ENCODE measurements around the gene SEPTIN3. TPM values are rescaled to one million over a fixed set of nuclear protein-coding genes. Genes with fewer than 3 reads are reported as not detected.
A peak's percentile ranks its signal among the peaks of the same experiment; 100 is the strongest.

The SEPTIN3 gene
- total and polyA plus RNA-seq, 5 donors = 0.09 to 0.39 (median 0.14) TPM

- DNase-seq (no peak), ATAC-seq (no peak)
- intact Hi-C loops (cut with DNase I) = no loop called here
- H3K4me3 ChIP-seq (ENCODE audit: low read length) = no peak overlapping the region
- H3K9me3 ChIP-seq (ENCODE audit: control insufficient read depth, low read length) = no peaks in the 10 kb centered on the region
- no peaks in the 10 kb centered on the region for H3K27me3 ChIP-seq (ENCODE audit: control insufficient read depth, insufficient read depth)
- WGBS = 79% methylated on average over 9 of the region's 9 CpGs
- no peak overlapping the region for H3K27ac ChIP-seq (ENCODE audit: low read length)
- H3K4me1 ChIP-seq (ENCODE audit: control insufficient read depth, insufficient read depth, low read length) = peaks cover 3% of the 10 kb centered on the region
Measured at GRCh38 chr22:41979423-41980250, 10.4 kb downstream of the SEPTIN3 start.

- ATAC-seq = no peak
- WGBS = 56% methylated on average over 5 of the region's 5 CpGs
- intact Hi-C loops (cut with DNase I) = no loop called here
Measured at GRCh38 chr22:41982865-41983264, 13.6 kb downstream of the SEPTIN3 start.

GRCh38 chr22:41983513-41984405 is 14.5 kb downstream of the SEPTIN3 start:
- Histone ChIP-seq H3K4me1 (ENCODE audit: control insufficient read depth, insufficient read depth, low read length) (no peaks in the 10 kb centered on the region), H3K4me3 (ENCODE audit: low read length) (no peak overlapping the region), H3K27me3 (ENCODE audit: control insufficient read depth, insufficient read depth) (no peaks in the 10 kb centered on the region), H3K9me3 (ENCODE audit: control insufficient read depth, low read length) (no peaks in the 10 kb centered on the region), H3K27ac (ENCODE audit: low read length) (no peak overlapping the region)
- peak; percentile 20 to 34 for ATAC-seq
- WGBS = 69% methylated on average over 6 of the region's 6 CpGs
- no peak for DNase-seq
- intact Hi-C loops (cut with DNase I) = no loop called here

More at GRCh38 chr22:41982865-41983264, 13.6 kb downstream of the SEPTIN3 start:
- Histone ChIP-seq H3K27me3 (ENCODE audit: control insufficient read depth, insufficient read depth) (no peaks in the 10 kb centered on the region), H3K9me3 (ENCODE audit: control insufficient read depth, low read length) (no peaks in the 10 kb centered on the region), H3K4me1 (ENCODE audit: control insufficient read depth, insufficient read depth, low read length) (no peaks in the 10 kb centered on the region), H3K27ac (ENCODE audit: low read length) (no peak overlapping the region), H3K4me3 (ENCODE audit: low read length) (no peak overlapping the region)
- DNase-seq = no peak

- no peaks in the 10 kb centered on the region for H3K4me1 ChIP-seq (ENCODE audit: control insufficient read depth, insufficient read depth, low read length)
- H3K27me3 ChIP-seq (ENCODE audit: control insufficient read depth, insufficient read depth) = no peaks in the 10 kb centered on the region
- H3K9me3 ChIP-seq (ENCODE audit: control insufficient read depth, low read length) = no peaks in the 10 kb centered on the region
- no peak overlapping the region for H3K4me3 ChIP-seq (ENCODE audit: low read length)
- intact Hi-C loops (cut with DNase I) = no loop called here
- DNase-seq (no peak), ATAC-seq (no peak)
- WGBS = 91% methylated on average over 5 of the region's 5 CpGs
- no peak overlapping the region for H3K27ac ChIP-seq (ENCODE audit: low read length)
Measured at GRCh38 chr22:41987276-41987675, 18.0 kb downstream of the SEPTIN3 start.

GRCh38 chr22:41989246-41989645 is 20.0 kb downstream of the SEPTIN3 start:
- intact Hi-C loops (cut with DNase I) = no loop called here
- WGBS = 93% methylated on average over 4 of the region's 4 CpGs

GRCh38 chr22:41991111-41991510 is 21.9 kb downstream of the SEPTIN3 start:
- ATAC-seq = no peak
- Histone ChIP-seq H3K27me3 (ENCODE audit: control insufficient read depth, insufficient read depth) (no peaks in the 10 kb centered on the region), H3K9me3 (ENCODE audit: control insufficient read depth, low read length) (no peaks in the 10 kb centered on the region), H3K4me3 (ENCODE audit: low read length) (no peak overlapping the region), H3K4me1 (ENCODE audit: control insufficient read depth, insufficient read depth, low read length) (no peaks in the 10 kb centered on the region), H3K27ac (ENCODE audit: low read length) (no peak overlapping the region)
- intact Hi-C loops (cut with DNase I) = no loop called here
- DNase-seq = no peak
- 89% methylated on average over 7 of the region's 7 CpGs for WGBS

More at GRCh38 chr22:41989246-41989645, 20.0 kb downstream of the SEPTIN3 start:
- no peaks in the 10 kb centered on the region for H3K9me3 ChIP-seq (ENCODE audit: control insufficient read depth, low read length)
- no peak for DNase-seq
- H3K4me1 ChIP-seq (ENCODE audit: control insufficient read depth, insufficient read depth, low read length) = no peaks in the 10 kb centered on the region
- no peak overlapping the region for H3K27ac ChIP-seq (ENCODE audit: low read length)
- no peak overlapping the region for H3K4me3 ChIP-seq (ENCODE audit: low read length)
- H3K27me3 ChIP-seq (ENCODE audit: control insufficient read depth, insufficient read depth) = no peaks in the 10 kb centered on the region
- ATAC-seq = no peak

GRCh38 chr22:41992496-41992895 is 23.3 kb downstream of the SEPTIN3 start:
- no peaks in the 10 kb centered on the region for H3K9me3 ChIP-seq (ENCODE audit: control insufficient read depth, low read length)
- H3K4me1 ChIP-seq (ENCODE audit: control insufficient read depth, insufficient read depth, low read length) = no peaks in the 10 kb centered on the region
- no peaks in the 10 kb centered on the region for H3K27me3 ChIP-seq (ENCODE audit: control insufficient read depth, insufficient read depth)
- DNase-seq (no peak), ATAC-seq (no peak)
- H3K4me3 ChIP-seq (ENCODE audit: low read length) = no peak overlapping the region
- no peak overlapping the region for H3K27ac ChIP-seq (ENCODE audit: low read length)
- 91% methylated on average over 5 of the region's 5 CpGs for WGBS
- intact Hi-C loops (cut with DNase I) = no loop called here

- intact Hi-C loops (cut with DNase I) = no loop called here
- no peaks in the 10 kb centered on the region for H3K27me3 ChIP-seq (ENCODE audit: control insufficient read depth, insufficient read depth)
- DNase-seq (no peak), ATAC-seq (no peak)
- no peaks in the 10 kb centered on the region for H3K9me3 ChIP-seq (ENCODE audit: control insufficient read depth, low read length)
- WGBS = 64% methylated on average over 3 of the region's 3 CpGs
- H3K4me3 ChIP-seq (ENCODE audit: low read length) = no peak overlapping the region
- no peaks in the 10 kb centered on the region for H3K4me1 ChIP-seq (ENCODE audit: control insufficient read depth, insufficient read depth, low read length)
- H3K27ac ChIP-seq (ENCODE audit: low read length) = no peak overlapping the region
Measured at GRCh38 chr22:41995211-41995610, 26.0 kb downstream of the SEPTIN3 start.

GRCh38 chr22:41996826-41997225 is 27.6 kb downstream of the SEPTIN3 start:
- intact Hi-C loops (cut with DNase I) = no loop called here
- Histone ChIP-seq H3K9me3 (ENCODE audit: control insufficient read depth, low read length) (no peaks in the 10 kb centered on the region), H3K4me3 (ENCODE audit: low read length) (no peak overlapping the region), H3K4me1 (ENCODE audit: control insufficient read depth, insufficient read depth, low read length) (no peaks in the 10 kb centered on the region), H3K27me3 (ENCODE audit: control insufficient read depth, insufficient read depth) (no peaks in the 10 kb centered on the region), H3K27ac (ENCODE audit: low read length) (no peak overlapping the region)
- ATAC-seq (no peak), DNase-seq (no peak)
- 79% methylated on average over 5 of the region's 5 CpGs for WGBS

- Histone ChIP-seq H3K27ac (ENCODE audit: low read length) (no peak within 1 kb of the TSS), H3K9me3 (ENCODE audit: control insufficient read depth, low read length) (no peaks in the 10 kb centered on the region), H3K27me3 (ENCODE audit: control insufficient read depth, insufficient read depth) (no peaks in the 10 kb centered on the region), H3K4me1 (ENCODE audit: control insufficient read depth, insufficient read depth, low read length) (no peaks in the 10 kb centered on the region), H3K4me3 (ENCODE audit: low read length) (peak within 1 kb of the TSS; percentile 60)
- 31% methylated on average over 71 of the region's 71 CpGs for WGBS
- peak; percentile 95 to 97 for ATAC-seq
- intact Hi-C loops (cut with DNase I) = no loop called here
- DNase-seq = peak; percentile 86 to 92 (median 88)
Measured at GRCh38 chr22:41998361-41999261, 29.4 kb downstream of the SEPTIN3 start, which contains the start of gene WBP2NL. Gene WBP2NL (plus strand): TSS chr22:41998788. CDS start chr22:41998819, 31 bp downstream.

All from right cardiac atrium (tissue), 5 donors.